ENCODE data around the gene SNTG2.
"Not testable (repeated sequence)": the region's sequence is repeated elsewhere in the genome, so short reads cannot be mapped to it uniquely, and the experiment has no call there.

Gene SNTG2

DNA sequence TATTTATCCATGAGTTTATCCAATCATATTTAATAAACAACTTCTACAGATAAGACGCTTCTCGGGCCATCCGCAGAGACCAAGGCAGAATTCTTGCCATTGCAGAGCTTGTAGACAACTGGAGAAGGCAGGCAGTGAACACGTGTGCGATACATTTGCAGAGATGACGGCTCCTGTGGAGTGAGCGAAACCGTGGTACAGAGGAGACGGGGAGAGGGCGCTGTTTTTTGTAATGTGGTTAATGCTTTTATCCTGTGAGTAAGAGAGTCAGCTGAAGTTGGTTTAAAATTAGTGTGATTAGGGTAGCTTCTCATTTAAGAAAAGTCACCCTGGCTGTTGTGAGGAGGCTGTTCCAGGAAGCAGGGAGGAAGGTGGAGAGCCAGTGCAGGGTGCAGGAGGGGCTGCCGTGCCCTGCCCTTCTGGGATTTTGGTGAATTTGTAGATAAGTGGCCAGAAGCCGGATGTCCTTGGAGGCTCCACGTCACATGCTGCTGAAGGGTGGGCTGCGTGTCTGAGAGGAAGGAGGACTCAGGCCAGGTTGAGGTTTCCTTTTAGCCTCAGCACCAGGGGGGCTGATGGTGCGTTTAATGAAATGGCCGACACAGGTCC, 151.4 kb downstream of the SNTG2 start:
- no peak for DNase-seq

DNA sequence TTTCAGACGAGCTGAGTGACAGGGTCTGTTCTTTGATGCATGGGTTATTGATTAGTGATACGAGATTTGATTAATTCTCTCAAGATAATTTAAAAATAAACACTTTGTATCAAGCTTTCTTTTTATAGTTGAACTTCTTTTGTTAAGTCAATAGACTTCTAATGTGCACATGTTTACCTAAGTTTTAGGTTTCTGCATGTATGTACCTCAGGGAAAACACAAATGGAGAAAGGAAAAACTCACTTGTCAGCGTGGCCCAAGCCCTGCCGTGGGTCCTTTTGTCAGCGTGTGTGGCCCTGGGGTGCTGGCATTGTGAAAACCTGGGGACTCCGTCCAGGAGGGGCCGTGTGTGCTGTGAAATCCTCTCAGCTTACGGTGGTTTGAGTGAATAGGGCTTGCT, 153.7 kb downstream of the SNTG2 start:
- no peak for DNase-seq

- DNase-seq, result not testable (repeated sequence)
These were observed 155.7 kb downstream of the SNTG2 start for GRCh38 chr2:1106344-1106743.

GRCh38 chr2:1115843-1116539, 165.3 kb downstream of the SNTG2 start:
- DNase-seq, result no peak

- DNase-seq, result no peak
These were observed 166.9 kb downstream of the SNTG2 start for GRCh38 chr2:1117569-1117968.

DNA sequence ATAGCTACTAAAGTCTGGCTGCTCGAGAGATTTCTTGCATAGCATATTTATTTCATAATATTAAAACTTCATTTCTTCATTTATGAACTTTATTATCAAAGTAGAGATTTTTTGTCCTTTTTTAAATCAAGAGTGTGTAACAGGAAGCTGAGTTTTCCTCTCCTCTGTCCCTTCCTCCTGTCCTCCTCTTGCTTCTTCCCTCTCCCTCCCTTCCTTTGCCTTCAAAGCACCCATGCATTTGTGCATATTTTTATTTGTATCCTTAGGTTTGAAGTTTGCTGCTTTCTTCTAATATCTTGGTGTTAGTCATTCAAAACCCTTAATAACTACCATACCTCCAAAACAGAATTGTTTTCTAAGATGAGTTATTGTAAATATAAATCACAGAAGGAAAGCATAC, 174.6 kb downstream of the SNTG2 start:
- DNase-seq, result no peak

DNA sequence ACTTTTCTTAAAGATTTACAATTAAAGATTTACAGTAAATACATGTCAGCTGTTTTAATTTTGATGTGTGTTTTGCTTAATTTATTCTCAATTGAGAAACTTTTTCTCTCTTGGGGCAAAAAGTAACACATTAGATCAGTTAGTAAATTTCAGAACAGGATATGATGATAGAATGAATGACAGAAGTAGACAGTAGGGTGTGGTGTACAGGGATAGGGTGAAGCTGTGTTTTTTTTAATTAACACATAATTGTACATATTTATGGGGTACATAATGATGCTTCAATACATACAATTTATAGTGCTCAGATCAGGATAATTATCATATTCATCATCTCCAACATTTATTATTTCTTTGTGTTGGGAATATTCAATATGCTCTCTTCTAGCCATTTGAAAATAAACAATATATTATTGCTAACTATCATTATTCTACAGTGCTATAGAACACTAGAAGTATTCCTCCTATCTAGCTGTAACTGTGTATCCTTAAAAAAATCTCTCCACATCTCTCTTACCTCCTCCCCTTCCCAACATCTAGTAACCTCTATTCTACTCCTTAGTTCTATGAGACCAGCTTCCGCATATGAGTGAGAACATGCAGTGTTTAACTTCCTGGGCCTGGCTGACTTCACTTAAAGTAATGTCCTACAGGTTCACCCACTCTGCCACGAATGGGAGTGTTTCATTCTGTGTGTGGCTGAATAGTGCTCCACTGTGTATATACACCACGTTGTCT, 175.2 kb downstream of the SNTG2 start:
- no peak for DNase-seq

DNA sequence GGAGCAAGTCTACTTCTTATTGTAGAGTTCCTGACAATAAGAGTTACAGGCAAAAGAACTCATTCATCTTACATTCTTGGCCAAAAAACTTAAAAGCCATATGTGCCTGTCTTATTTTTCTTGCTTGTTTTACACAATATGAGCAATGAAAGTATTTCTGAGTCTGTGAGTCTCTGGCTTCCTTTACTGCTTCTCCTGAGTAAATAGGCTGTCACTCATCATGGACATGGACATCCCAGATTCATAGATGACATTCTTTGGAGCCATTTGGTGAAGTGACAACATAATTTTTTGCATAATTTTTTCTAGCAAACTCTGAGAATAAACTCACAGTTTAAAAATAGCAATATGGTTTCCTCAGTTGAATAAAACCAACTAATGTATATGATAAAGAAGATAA, 179.3 kb downstream of the SNTG2 start:
- DNase-seq, result no peak

GRCh38 chr2:1130922-1131321, 180.3 kb downstream of the SNTG2 start:
- DNase-seq, result no peak

- no peak for DNase-seq
These were observed 181.8 kb downstream of the SNTG2 start for GRCh38 chr2:1132328-1132969.

- not testable (repeated sequence) for DNase-seq
These were observed 183.2 kb downstream of the SNTG2 start for GRCh38 chr2:1133896-1134295.

- no peak for DNase-seq
These were observed 184.0 kb downstream of the SNTG2 start for GRCh38 chr2:1134629-1135028.

DNA sequence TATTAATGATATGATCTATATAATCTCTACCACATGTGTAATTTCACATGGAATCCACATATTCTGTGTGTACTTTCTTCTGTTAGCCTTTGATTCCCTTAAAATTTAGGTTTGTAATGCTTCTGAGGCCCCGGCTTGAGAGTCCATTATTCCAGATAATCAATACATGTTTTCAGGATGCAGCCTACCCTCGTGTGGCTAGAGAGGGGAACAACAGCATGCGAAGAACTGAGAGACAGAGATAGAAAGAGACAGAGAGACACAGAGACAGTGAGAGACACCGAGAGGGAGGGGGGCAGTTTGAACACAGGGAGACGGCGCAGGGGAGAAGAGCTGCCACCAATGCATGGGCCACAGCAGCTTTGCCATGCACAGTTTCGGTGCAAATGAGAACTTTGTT, 185.4 kb downstream of the SNTG2 start:
- no peak for DNase-seq

DNA sequence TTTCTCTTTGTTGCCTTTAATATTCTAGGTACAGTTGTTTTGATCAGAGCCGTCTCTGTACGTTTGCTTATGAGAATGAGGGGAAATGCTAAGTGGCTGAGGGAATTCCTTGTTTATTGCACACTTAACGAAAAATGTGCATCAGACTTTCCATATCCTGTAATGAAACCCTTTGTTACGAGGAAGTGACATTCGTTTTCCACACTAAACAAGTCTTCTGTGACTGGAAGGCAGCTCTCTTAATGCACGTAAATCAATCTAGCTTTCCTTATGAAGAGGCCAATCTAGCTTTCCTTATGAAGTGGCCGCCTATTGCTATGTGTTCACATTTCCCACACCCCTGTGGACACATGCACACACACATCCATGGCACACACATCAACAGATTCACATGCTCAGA, 186.2 kb downstream of the SNTG2 start:
- no peak for DNase-seq

DNA sequence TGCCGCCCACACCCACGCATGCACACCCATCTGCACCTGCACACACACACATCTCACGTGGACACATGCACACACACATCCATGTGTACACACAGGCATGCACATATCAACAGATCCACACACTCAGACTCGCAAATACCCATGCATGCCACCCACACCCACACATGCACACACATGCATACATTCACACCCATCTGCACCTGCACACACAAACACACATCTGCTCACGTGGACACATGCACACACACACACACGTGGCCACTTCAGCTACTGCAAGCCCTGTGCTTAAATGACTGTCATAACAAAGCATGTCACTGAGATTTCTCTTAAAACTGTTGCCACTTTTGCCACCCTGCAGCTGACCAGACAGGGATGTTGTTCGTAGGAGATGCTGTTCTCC, 186.6 kb downstream of the SNTG2 start:
- DNase-seq, result no peak

- no peak for DNase-seq
These were observed 187.3 kb downstream of the SNTG2 start for GRCh38 chr2:1137913-1138391.

DNA sequence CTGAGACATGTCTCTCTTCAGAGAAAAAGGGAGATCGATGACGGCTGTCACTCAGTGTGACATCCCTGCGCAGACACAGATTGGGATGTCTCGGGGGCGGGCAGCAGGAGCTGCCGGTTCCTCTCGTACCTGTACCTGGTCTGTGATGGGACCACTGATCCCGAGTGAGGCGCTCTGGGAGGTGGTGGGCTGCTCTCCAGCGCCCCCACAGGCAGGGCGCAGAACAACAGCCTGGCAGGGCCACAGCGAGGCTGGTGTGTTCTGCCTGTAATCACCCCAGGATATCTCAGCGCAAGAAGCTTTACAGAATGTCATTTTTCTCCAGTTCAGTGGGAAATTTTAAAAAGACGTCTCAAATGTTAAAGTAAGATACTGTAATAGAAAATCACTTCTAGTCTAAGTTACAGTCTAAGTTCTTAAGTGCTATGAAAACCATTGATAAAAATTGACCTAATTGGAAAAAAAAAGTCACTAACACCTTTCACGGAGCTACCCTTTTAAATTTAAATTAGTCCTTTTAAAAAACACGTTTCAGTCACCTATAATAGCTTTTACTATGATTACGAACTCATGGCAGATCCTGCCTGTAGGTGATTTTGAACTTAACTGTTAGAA, 189.8 kb downstream of the SNTG2 start:
- peak; percentile 11 to 37 (median 31) for DNase-seq

GRCh38 chr2:1141079-1141478, 190.4 kb downstream of the SNTG2 start:
- DNase-seq, result no peak

DNA sequence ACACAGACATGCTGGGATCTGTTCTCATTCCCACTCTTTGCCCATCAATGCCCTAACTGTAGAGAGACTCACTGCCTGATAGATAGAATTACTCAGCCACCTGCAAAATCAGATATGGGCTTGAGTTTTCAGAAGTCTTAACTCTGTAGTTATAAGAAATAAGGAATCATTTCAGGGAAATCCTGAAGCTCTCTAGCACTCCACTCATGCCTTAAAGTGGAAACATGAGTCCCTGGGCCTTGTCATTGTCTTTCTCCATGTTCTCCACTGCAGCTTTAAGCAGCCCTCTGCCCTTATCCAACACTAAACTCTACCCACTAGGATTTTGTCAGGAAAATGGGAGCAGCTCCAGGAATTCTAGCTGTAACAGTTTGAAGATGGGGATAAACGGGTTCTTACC, 192.5 kb downstream of the SNTG2 start:
- no peak for DNase-seq

DNA sequence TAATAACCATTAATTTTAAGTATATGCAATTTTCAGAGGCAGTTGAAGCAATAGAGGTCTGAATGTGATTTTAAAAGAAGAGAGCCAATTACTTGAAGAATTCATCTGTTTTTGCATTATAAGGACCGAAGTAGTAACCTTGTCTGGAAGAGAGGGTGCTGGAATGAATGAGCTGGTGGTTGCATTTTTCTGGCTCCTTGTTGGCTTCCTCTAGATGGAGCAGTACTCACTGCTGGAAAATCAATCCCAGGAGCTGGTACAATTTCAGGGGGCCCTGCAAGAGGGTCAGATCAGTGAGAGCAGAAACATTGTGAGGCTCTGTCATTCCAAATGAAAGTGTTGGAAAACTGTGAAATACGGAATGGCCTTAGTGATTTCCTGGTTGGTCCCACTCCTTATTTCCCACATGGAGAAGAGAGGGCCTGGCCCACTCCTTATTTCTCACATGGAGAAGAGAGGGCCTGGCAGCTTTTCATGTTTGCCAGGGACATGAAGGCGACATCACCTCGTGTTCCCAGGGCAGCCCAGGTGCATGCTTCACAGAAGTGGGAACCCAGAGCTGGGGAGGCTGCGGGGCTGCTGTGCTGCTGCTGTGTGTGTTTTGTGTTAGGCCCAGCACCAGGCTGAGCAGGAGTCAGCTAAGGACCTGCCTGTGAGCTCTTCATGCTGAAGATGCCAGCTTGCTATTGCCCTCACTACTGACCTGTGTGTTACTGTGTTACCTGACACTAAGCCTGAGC, 197.4 kb downstream of the SNTG2 start:
- DNase-seq, result no peak

GRCh38 chr2:1150724-1151511, 200.3 kb downstream of the SNTG2 start:
- DNase-seq, result no peak
